Panc1 (cell line): ENCODE measurements around the gene PCCA. TPM values are rescaled to one million over a fixed set of nuclear protein-coding genes. Genes with fewer than 3 reads are reported as not detected.

Experiments
- ATAC-seq: fragments of 200-7000 bp; cut with Tn5 transposase; 2 replicates; pipeline ENCODE4 v1.9.1; 2020; ENCODE audit warnings: mild to moderate bottlenecking, moderate library complexity
- BruUV-seq: library from RNA; stranded (reverse); fragments of 400-500 nt; replicated peaks from 2 replicates; lab custom pipeline; 2021; lab: Mats Ljungman, UMichigan
- CTCF ChIA-PET: fragments of 300-600 bp; sonication (Branson Sonifier 250); formaldehyde crosslinking; loops from one replicate; lab custom pipeline; 2022; ENCODE audit warnings: antibody characterized with exemption; lab: Charles Lee
- POLR2A ChIA-PET: fragments of 300-600 bp; sonication (Branson Sonifier 250); formaldehyde crosslinking; loops from one replicate; lab custom pipeline; 2022; ENCODE audit warnings: antibody characterized with exemption; lab: Charles Lee
- DNase-seq: peaks from one replicate; pipeline ENCODE4 v3.0.0-alpha.2; 2010; ENCODE audit warnings: low read depth, low spot score
- H3K27ac ChIP-seq: 2 replicates; pipeline ENCODE4 v1.5.1; 2011; ENCODE audit warnings: mild to moderate bottlenecking, low read length, inconsistent platforms
- H3K27me3 ChIP-seq: fragments of 200-500 bp; sonication (Bioruptor generic); 2 replicates; pipeline ENCODE4 v1.6.0; 2014; ENCODE audit warnings: low read length, inconsistent platforms; ENCODE audit not compliant: control insufficient read depth, insufficient read depth
- H3K36me3 ChIP-seq: fragments of 200-500 bp; sonication (Bioruptor generic); 2 replicates; pipeline ENCODE4 v1.5.1; 2014; ENCODE audit warnings: inconsistent platforms, mild to moderate bottlenecking, low read length, moderate library complexity; ENCODE audit not compliant: control insufficient read depth, insufficient read depth
- H3K4me1 ChIP-seq: 2 replicates; pipeline ENCODE4 v1.5.1; 2011; ENCODE audit warnings: inconsistent platforms, mild to moderate bottlenecking, low read length, moderate library complexity; ENCODE audit not compliant: control insufficient read depth, insufficient read depth
- H3K4me3 ChIP-seq, 2 experiments: 2 replicates each; pipeline ENCODE4 v1.5.1; 2011 to 2012; ENCODE audit warnings: low read depth in 2 of 2, low read length in 2 of 2, mild to moderate bottlenecking in 2 of 2, inconsistent platforms in 1 of 2, moderate library complexity in 1 of 2
- H3K9me3 ChIP-seq: fragments of 200-500 bp; sonication (Bioruptor generic); 2 replicates; pipeline ENCODE4 v1.5.1; 2014; ENCODE audit warnings: low read depth, mild to moderate bottlenecking, inconsistent platforms, low read length, moderate library complexity; ENCODE audit not compliant: control insufficient read depth, insufficient read depth
- POLR2AphosphoS5 ChIP-seq: IDR thresholded peaks from 2 replicates; pipeline ENCODE4 v1.6.1; 2012; ENCODE audit warnings: mild to moderate bottlenecking, low read depth, low read length, moderate library complexity
- REST ChIP-seq, 2 experiments: IDR thresholded peaks; 2 replicates each; pipeline ENCODE4 v1.6.1; 2011 to 2012; ENCODE audit warnings: low read depth in 2 of 2, control low read depth in 1 of 2, low read length in 1 of 2, mild to moderate bottlenecking in 1 of 2, moderate library complexity in 1 of 2; ENCODE audit not compliant: insufficient read depth in 1 of 2
- SIN3A ChIP-seq: IDR thresholded peaks from 2 replicates; pipeline ENCODE4 v1.6.1; 2012; ENCODE audit warnings: low read depth, mild to moderate bottlenecking, low read length, moderate library complexity, borderline replicate concordance; ENCODE audit not compliant: insufficient read depth
- TCF7L2 ChIP-seq: IDR thresholded peaks from 2 replicates; pipeline ENCODE4 v1.6.1; 2011; ENCODE audit warnings: mild to moderate bottlenecking, low read depth, low read length, inconsistent platforms
- in situ Hi-C: cut with HindIII; loops from 2 replicates; pipeline ENCODE4 v1.10.0; 2016; ENCODE audit warnings: low sequenced_read_pairs, low pct_unique_long_range_greater_than_20kb
- intact Hi-C: fragments of 100-400 bp; cut with micrococcal nuclease; formaldehyde crosslinking; loops from one replicate; pipeline ENCODE4 v1.10.0; 2022; ENCODE audit not compliant: unreplicated experiment
- total RNA-seq: library from RNA; stranded (reverse); gene quantifications from one replicate; pipeline ENCODE4 v1.2.1, GENCODE V29; 2021; ENCODE audit not compliant: unreplicated experiment
- TF ChIP-seq, protein P1 (sequence below): fragments of 450-650 bp; IDR thresholded peaks from 2 replicates; pipeline ENCODE4 v1.5.1; 2017; ENCODE audit warnings: mild to moderate bottlenecking

The PCCA gene
- total RNA-seq, 1 experiment from 2014 or later, result 14.7 TPM

GRCh38 chr13:100147825-100148224 lies 58.9 kb downstream of the PCCA start:
- H3K4me1 ChIP-seq, result no peaks in the 10 kb centered on the region
- H3K27me3 ChIP-seq, result no peaks in the 10 kb centered on the region
- CTCF ChIA-PET, result no interaction called here
- DNase-seq (no peak), ATAC-seq (no peak)
- BruUV-seq, result no TSS peak
- H3K4me3 ChIP-seq, result no peak overlapping the region
- no peak overlapping the region for H3K27ac ChIP-seq
- H3K9me3 ChIP-seq, result no peaks in the 10 kb centered on the region
- POLR2A ChIA-PET, result interaction anchor here (0.6 kb wide), 2 partner anchors 78 to 1694 kb away, joined by 3 to 4 read pairs; no protein-coding TSS in a partner anchor
- in situ Hi-C loops (no loop called here), intact Hi-C loops (loop anchor here (5.0 kb wide), 1 partner anchor 521 kb away; no protein-coding TSS in a partner anchor)
- TF ChIP-seq TCF7L2 (no peak), POLR2AphosphoS5 (no peak), REST (IDR thresholded peaks at IDR 0.05; ENCODE audit: insufficient read depth in 1 of 2, low read depth in 2 of 2, low read length in 1 of 2) (no peak), SIN3A (no peak)
- TF ChIP-seq, protein P1, sequence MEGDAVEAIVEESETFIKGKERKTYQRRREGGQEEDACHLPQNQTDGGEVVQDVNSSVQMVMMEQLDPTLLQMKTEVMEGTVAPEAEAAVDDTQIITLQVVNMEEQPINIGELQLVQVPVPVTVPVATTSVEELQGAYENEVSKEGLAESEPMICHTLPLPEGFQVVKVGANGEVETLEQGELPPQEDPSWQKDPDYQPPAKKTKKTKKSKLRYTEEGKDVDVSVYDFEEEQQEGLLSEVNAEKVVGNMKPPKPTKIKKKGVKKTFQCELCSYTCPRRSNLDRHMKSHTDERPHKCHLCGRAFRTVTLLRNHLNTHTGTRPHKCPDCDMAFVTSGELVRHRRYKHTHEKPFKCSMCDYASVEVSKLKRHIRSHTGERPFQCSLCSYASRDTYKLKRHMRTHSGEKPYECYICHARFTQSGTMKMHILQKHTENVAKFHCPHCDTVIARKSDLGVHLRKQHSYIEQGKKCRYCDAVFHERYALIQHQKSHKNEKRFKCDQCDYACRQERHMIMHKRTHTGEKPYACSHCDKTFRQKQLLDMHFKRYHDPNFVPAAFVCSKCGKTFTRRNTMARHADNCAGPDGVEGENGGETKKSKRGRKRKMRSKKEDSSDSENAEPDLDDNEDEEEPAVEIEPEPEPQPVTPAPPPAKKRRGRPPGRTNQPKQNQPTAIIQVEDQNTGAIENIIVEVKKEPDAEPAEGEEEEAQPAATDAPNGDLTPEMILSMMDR, result no peak
- H3K36me3 ChIP-seq, result no peaks in the 10 kb centered on the region

- no peak for ATAC-seq
- no peaks in the 10 kb centered on the region for H3K9me3 ChIP-seq
- in situ Hi-C loops (no loop called here), intact Hi-C loops (loop anchor here (5.0 kb wide), 1 partner anchor 521 kb away; no protein-coding TSS in a partner anchor)
- no peaks in the 10 kb centered on the region for H3K27me3 ChIP-seq
- no peaks in the 10 kb centered on the region for H3K36me3 ChIP-seq
- H3K4me3 ChIP-seq, result no peak overlapping the region
- no TSS peak for BruUV-seq
- no peaks in the 10 kb centered on the region for H3K4me1 ChIP-seq
- TF ChIP-seq SIN3A (no peak), REST (IDR thresholded peaks at IDR 0.05; ENCODE audit: insufficient read depth in 1 of 2, low read depth in 2 of 2, low read length in 1 of 2) (no peak), POLR2AphosphoS5 (no peak), TCF7L2 (no peak)
- TF ChIP-seq, protein P1, result no peak
- no peak for DNase-seq
- POLR2A ChIA-PET, result interaction anchor here (0.6 kb wide), 1 partner anchor 1694 kb away, joined by 3 read pairs; no protein-coding TSS in a partner anchor
- no peak overlapping the region for H3K27ac ChIP-seq
- CTCF ChIA-PET, result no interaction called here
Observed at GRCh38 chr13:100148422-100148821, 59.5 kb downstream of the PCCA start.
